Gastroesophageal sphincter (tissue), 3 donors: Measurements from ENCODE around the gene TSPAN11.

Experiments
- CTCF ChIP-seq, 4 experiments: fragments of 200-600 bp in 2 of 4; fragments of 450-650 bp in 2 of 4; sonication (generic) in 1 of 4; IDR thresholded peaks; one replicate each; pipeline ENCODE4 v1.5.1; 2017 to 2019; ENCODE audit warnings: antibody characterized with exemption in 4 of 4, mild to moderate bottlenecking in 2 of 4, moderate library complexity in 2 of 4
- POLR2A ChIP-seq, 2 donors: fragments of 450-650 bp; IDR thresholded peaks; one replicate each; pipeline ENCODE4 v1.6.1; 2017; ENCODE audit warnings: antibody characterized with exemption in 2 of 2, mild to moderate bottlenecking in 2 of 2, moderate library complexity in 1 of 2
- POLR2AphosphoS5 ChIP-seq: sonication (generic); formaldehyde crosslinking; IDR thresholded peaks from one replicate; pipeline ENCODE4 v1.6.1; 2017; ENCODE audit warnings: antibody characterized with exemption

GRCh38 chr12:31007153-31007495 lies 80.6 kb downstream of the TSPAN11 start:
- no peak for TF ChIP-seq POLR2AphosphoS5
- TF ChIP-seq CTCF (IDR thresholded peaks at IDR 0.05), result no peak
- TF ChIP-seq POLR2A (IDR thresholded peaks at IDR 0.05), result no peak
